ENCODE results near the gene SIM1.

DNA sequence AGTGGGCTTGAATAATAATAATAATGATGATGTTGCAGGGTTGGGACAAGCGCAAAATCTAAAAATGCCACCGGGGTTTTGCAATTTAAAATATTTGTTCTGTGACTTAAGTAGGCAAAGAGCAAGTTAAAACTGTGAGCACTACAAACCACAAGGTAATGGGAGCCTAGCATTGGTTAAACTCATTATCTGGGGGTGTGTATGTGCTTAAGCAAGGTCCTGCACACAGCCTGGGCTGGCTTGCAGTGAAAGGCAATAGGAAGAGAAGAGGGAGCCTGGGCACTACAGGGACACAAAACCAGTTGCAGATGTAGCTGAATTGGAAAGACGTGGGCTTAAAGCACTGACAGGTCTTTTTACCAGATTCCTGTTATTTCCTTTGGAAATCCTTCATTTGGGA lies 11.7 kb downstream of the SIM1 start:
- TF ChIP-seq CTCF (IDR thresholded peaks at IDR 0.05 in 2 of 3, conservative IDR thresholded peaks at IDR 0.05 in 1 of 3; ENCODE audit: borderline replicate concordance in 1 of 3, insufficient read depth in 1 of 3, low read depth in 2 of 3, low read length in 2 of 3) (no peak), POLR2A (IDR thresholded peaks at IDR 0.05; ENCODE audit: borderline replicate concordance, extremely low read depth, insufficient read depth, insufficient read length) (no peak), EZH2phosphoT487 (IDR thresholded peaks at IDR 0.05; ENCODE audit: borderline replicate concordance) (no peak), EZH2 (IDR thresholded peaks at IDR 0.05) (no peak), YY1 (IDR thresholded peaks at IDR 0.05; ENCODE audit: extremely low read depth, insufficient replicate concordance, low read depth, low read length) (no peak), POLR2AphosphoS5 (IDR thresholded peaks at IDR 0.05; ENCODE audit: low read depth, low read length) (no peak), ZFX (IDR thresholded peaks at IDR 0.05) (no peak), ZBTB33 (IDR thresholded peaks at IDR 0.05; ENCODE audit: extremely low read depth, insufficient replicate concordance, low read length) (no peak), ELF1 (IDR thresholded peaks at IDR 0.05; ENCODE audit: borderline replicate concordance, low read depth) (no peak)
- TF ChIP-seq, protein P1, sequence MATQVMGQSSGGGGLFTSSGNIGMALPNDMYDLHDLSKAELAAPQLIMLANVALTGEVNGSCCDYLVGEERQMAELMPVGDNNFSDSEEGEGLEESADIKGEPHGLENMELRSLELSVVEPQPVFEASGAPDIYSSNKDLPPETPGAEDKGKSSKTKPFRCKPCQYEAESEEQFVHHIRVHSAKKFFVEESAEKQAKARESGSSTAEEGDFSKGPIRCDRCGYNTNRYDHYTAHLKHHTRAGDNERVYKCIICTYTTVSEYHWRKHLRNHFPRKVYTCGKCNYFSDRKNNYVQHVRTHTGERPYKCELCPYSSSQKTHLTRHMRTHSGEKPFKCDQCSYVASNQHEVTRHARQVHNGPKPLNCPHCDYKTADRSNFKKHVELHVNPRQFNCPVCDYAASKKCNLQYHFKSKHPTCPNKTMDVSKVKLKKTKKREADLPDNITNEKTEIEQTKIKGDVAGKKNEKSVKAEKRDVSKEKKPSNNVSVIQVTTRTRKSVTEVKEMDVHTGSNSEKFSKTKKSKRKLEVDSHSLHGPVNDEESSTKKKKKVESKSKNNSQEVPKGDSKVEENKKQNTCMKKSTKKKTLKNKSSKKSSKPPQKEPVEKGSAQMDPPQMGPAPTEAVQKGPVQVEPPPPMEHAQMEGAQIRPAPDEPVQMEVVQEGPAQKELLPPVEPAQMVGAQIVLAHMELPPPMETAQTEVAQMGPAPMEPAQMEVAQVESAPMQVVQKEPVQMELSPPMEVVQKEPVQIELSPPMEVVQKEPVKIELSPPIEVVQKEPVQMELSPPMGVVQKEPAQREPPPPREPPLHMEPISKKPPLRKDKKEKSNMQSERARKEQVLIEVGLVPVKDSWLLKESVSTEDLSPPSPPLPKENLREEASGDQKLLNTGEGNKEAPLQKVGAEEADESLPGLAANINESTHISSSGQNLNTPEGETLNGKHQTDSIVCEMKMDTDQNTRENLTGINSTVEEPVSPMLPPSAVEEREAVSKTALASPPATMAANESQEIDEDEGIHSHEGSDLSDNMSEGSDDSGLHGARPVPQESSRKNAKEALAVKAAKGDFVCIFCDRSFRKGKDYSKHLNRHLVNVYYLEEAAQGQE (IDR thresholded peaks at IDR 0.05; ENCODE audit: low read depth) = no peak
